Measurements from ENCODE around the gene PROK2.

GRCh38 chr3:71791634-71792033 is 6.7 kb upstream of the PROK2 start:
- TF ChIP-seq CTCF (conservative IDR thresholded peaks at IDR 0.05; ENCODE audit: low read depth, low read length) (no peak), EZH2phosphoT487 (IDR thresholded peaks at IDR 0.05; ENCODE audit: borderline replicate concordance, low read length) (no peak)

Data from PC-3 (cell line).